ENCODE measurements around the gene FAM237B.

- no peak for TF ChIP-seq POLR2AphosphoS5 (IDR thresholded peaks at IDR 0.05)
- TF ChIP-seq POLR2A (IDR thresholded peaks at IDR 0.05): no peak
- no peak for TF ChIP-seq CTCF (IDR thresholded peaks at IDR 0.05)
These were observed 13.2 kb upstream of the FAM237B start for GRCh38 chr7:90334193-90334843.
